ENCODE measurements around the gene CTDSP2. TPM values are rescaled to one million over a fixed set of nuclear protein-coding genes. Genes with fewer than 3 reads are reported as not detected.
A peak's percentile ranks its signal among the peaks of the same experiment; 100 is the strongest.

The CTDSP2 gene
- total and polyA plus RNA-seq, 2 of the 8 experiments (the other 6 are each of a cell fraction or from before 2014, with no cell fraction given) = 71.3 to 91.7 TPM

DNA sequence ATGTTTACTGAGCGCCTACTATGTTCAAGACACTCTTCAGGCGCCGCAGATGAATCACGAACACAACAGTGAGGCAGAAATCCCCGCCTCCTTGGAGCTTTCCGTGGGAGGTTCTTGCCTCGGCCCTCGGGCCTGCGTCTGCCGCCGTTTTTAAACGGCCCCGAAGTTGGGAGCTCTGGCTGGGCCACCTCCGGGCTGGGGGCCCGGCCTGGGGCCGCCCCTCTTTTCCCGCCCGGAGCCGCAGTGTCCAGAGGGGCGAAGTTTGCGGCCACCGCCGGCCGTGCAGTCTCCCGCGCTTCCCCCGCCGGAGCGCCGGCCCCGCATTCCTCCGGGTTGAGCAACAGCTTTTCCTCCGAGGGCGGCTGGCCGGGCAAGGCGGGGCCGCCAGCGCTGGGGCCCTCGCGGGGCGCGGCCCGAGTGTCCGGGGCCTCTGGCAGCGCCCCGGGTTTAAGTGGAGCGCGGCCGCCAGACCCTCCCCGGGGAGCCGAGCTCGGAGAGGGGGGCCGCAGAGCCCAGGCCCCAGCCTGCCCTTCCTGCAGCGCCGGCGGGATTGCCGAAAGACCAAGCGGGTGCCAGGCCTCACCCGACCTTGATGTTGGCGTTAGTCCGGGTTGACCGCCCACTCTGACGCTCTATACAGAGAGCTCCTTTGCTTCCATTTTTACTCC is 18.7 kb upstream of the CTDSP2 start (continued):
- TF ChIP-seq PHF8 (conservative IDR thresholded peaks at IDR 0.05; ENCODE audit: low read depth, low read length) = 0 out of 2 replicates have a peak, but pooled peaks have one; percentile 48
- TF ChIP-seq ASH2L (IDR thresholded peaks at IDR 0.05; ENCODE audit: low read length) = peak; percentile 69
- no peak for TF ChIP-seq SAP30 (IDR thresholded peaks at IDR 0.05; ENCODE audit: insufficient read depth, insufficient replicate concordance, low read length)
- TF ChIP-seq RBBP5 (IDR thresholded peaks at IDR 0.05; ENCODE audit: borderline replicate concordance, low read depth, low read length) = peak; percentile 71; the same call in 1 of the 2 replicates
- peak; percentile 33; the same call in 1 of the 2 replicates for TF ChIP-seq TBP (IDR thresholded peaks at IDR 0.05; ENCODE audit: low read depth, low read length)
- TF ChIP-seq SUZ12 (IDR thresholded peaks at IDR 0.05; ENCODE audit: low read length) = peak; percentile 51; the same call in 1 of the 2 replicates

All from H1 (cell line).